GM12801 (cell line): ENCODE measurements around the gene GAS2L2.

ENCODE experiments used
- CTCF ChIP-seq: IDR thresholded peaks from one replicate; pipeline ENCODE4 v1.5.1; 2011; ENCODE audit warnings: control low read depth; ENCODE audit not compliant: insufficient read length; ENCODE audit errors: extremely low read depth

Gene GAS2L2

GRCh38 chr17:35764123-35764991 is 11.3 kb upstream of the GAS2L2 start:
- TF ChIP-seq CTCF: peak; percentile 39

DNA sequence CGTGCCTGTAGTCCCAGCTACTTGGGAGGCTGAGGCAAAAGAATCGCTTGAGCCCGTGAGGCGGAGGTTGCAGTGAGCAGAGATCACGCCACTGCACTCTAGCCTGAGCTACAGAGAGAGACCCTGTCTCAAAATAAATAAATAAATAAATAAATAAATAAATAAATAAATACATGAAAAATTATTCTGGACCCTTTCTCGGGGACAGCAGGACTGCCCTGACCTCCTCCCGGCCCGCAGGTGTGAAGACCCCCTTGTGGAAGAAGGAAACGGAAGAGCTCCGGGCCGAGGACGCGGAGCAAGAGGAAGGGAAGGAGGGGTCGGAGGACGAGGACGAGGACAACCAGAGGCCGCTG is 10.7 kb upstream of the GAS2L2 start:
- TF ChIP-seq CTCF: no peak

- no peak for TF ChIP-seq CTCF
Observed at GRCh38 chr17:35761601-35762000, 8.6 kb upstream of the GAS2L2 start.

- no peak for TF ChIP-seq CTCF
Observed at GRCh38 chr17:35760587-35760986, 7.5 kb upstream of the GAS2L2 start, which contains the start of gene C17orf50. TSS of gene C17orf50 (plus strand) at chr17:35760887. CDS start at chr17:35760942, 55 bp downstream.

GRCh38 chr17:35757243-35757642 is 4.2 kb upstream of the GAS2L2 start:
- no peak for TF ChIP-seq CTCF

DNA sequence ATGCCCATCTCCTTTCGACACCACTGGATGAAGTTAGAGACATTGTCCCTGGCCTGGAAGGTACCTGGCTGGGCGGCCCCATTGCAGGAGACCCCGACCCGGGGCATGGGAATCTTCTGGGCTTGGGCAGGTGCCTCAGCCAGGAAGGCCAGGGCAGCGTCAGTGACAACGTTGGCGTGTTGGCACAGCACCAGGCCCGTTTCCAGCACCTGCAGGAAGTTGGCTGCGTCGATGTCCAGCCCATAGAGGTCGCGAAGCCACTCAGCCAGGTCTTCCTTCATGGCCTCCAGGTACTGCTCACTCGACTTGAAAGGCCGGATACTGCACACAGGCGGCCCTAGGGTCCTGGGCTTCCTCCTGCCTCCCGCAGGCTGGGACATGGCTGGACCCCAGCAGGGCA is 568 bp downstream of the GAS2L2 start:
- TF ChIP-seq CTCF: no peak

GRCh38 chr17:35750526-35751395 is 2.3 kb downstream of the GAS2L2 start:
- no peak for TF ChIP-seq CTCF
